Endodermal cell (in vitro differentiated cells): ENCODE results near the gene GARNL3. TPM values are rescaled to one million over a fixed set of nuclear protein-coding genes. Genes with fewer than 3 reads are reported as not detected.
A peak's percentile ranks its signal among the peaks of the same experiment; 100 is the strongest.

Experiments
- DNase-seq: peaks from one replicate; pipeline ENCODE4 v3.0.0-alpha.2; 2017
- H3K27ac ChIP-seq: 2 replicates; pipeline ENCODE4 v1.5.1; 2013; ENCODE audit warnings: mild to moderate bottlenecking, low read depth, low read length, moderate library complexity
- H3K27me3 ChIP-seq: 2 replicates; pipeline ENCODE4 v1.6.1; 2013; ENCODE audit warnings: mild to moderate bottlenecking, low read length, moderate library complexity; ENCODE audit not compliant: insufficient read depth, control insufficient read depth, poor library complexity, severe bottlenecking
- H3K36me3 ChIP-seq: 2 replicates; pipeline ENCODE4 v1.7.0; 2013; ENCODE audit warnings: mild to moderate bottlenecking, low read length, moderate library complexity; ENCODE audit not compliant: control insufficient read depth, insufficient read depth
- H3K4me1 ChIP-seq: one replicate; pipeline ENCODE4 v1.7.0; 2013; ENCODE audit warnings: low read length; ENCODE audit not compliant: control insufficient read depth, insufficient read depth
- H3K4me3 ChIP-seq: 2 replicates; pipeline ENCODE4 v1.5.1; 2013; ENCODE audit warnings: mild to moderate bottlenecking, low read length, moderate library complexity
- H3K9ac ChIP-seq: 2 replicates; pipeline ENCODE4 v1.6.1; 2013; ENCODE audit warnings: mild to moderate bottlenecking, low read length, moderate library complexity; ENCODE audit not compliant: poor library complexity, severe bottlenecking; ENCODE audit errors: extremely low read depth
- H3K9me3 ChIP-seq: 2 replicates; pipeline ENCODE4 v1.6.1; 2013; ENCODE audit warnings: mild to moderate bottlenecking, low read length, moderate library complexity; ENCODE audit not compliant: control insufficient read depth
- H3K27ac Mint-ChIP-seq: 2 replicates; pipeline ENCODE4 v1.8.0; 2020; ENCODE audit warnings: mixed read lengths
- H3K27me3 Mint-ChIP-seq: 2 replicates; pipeline ENCODE4 v1.8.0; 2021; ENCODE audit warnings: mild to moderate bottlenecking, mixed read lengths; ENCODE audit not compliant: insufficient read depth
- H3K36me3 Mint-ChIP-seq: 2 replicates; pipeline ENCODE4 v1.8.0; 2020; ENCODE audit warnings: low read depth, mixed read lengths
- H3K4me1 Mint-ChIP-seq: 2 replicates; pipeline ENCODE4 v1.8.0; 2020; ENCODE audit warnings: mixed read lengths
- H3K4me3 Mint-ChIP-seq: 2 replicates; pipeline ENCODE4 v1.8.0; 2020; ENCODE audit warnings: mild to moderate bottlenecking, moderate library complexity, mixed read lengths
- H3K9me3 Mint-ChIP-seq: 2 replicates; pipeline ENCODE4 v1.8.0; 2020; ENCODE audit warnings: mild to moderate bottlenecking, mixed read lengths
- CTCF ChIP-seq: fragments of 200-600 bp; sonication (generic); conservative IDR thresholded peaks from 2 replicates; pipeline ENCODE4 v1.5.0; 2021; ENCODE audit warnings: antibody characterized with exemption, mild to moderate bottlenecking
- WGBS, 2 experiments: methylation state at CpG; one replicate each; pipeline versions ENCODE4 v1.1.5 to v1.1.7; 2013; ENCODE audit warnings: missing lambda C conversion rate in 2 of 2, mixed read lengths in 1 of 2; ENCODE audit not compliant: insufficient coverage in 1 of 2, insufficient read length in 1 of 2; 5-methylcytosine and 5-hydroxymethylcytosine counted together
- total RNA-seq, 2 donors: library from RNA; stranded (reverse); fragmentation: NEBNext Ultra II Directional in 1 of 2; extraction: Animal tissue kit (Norgen Biotek cat#: 25700) in 1 of 2; gene quantifications; 2 replicates in 1 of 2; 3 replicates in 1 of 2; pipeline ENCODE4 v1.2.1, GENCODE V29; 2021

GARNL3 gene
- total RNA-seq, 2 donors from 2014 or later = 7.2 to 12.8 TPM

GRCh38 chr9:127396808-127397645 lies 132.5 kb downstream of the GARNL3 start, which contains the start of gene SLC2A8:
Gene SLC2A8 (plus strand): TSS chr9:127397169. CDS start chr9:127397231, 62 bp downstream.
- Histone ChIP-seq H3K9ac (peak within 1 kb of the TSS; percentile 32), H3K4me3 (peak within 1 kb of the TSS; percentile 81), H3K36me3 (peaks cover 18% of the 10 kb centered on the region), H3K4me1 (peaks cover 18% of the 10 kb centered on the region), H3K27me3 (no peaks in the 10 kb centered on the region), H3K9me3 (no peaks in the 10 kb centered on the region), H3K27ac (peak within 1 kb of the TSS; percentile 71)
- Mint-ChIP-seq H3K27me3 (peaks cover 5% of the 10 kb centered on the region), H3K4me1 (peaks cover 38% of the 10 kb centered on the region), H3K36me3 (peaks cover 6% of the 10 kb centered on the region), H3K27ac (peak within 1 kb of the TSS; percentile 98), H3K9me3 (no peaks in the 10 kb centered on the region), H3K4me3 (peak within 1 kb of the TSS; percentile 70)
- DNase-seq = peak; percentile 100
- peak; percentile 59 for TF ChIP-seq CTCF
- WGBS, 2 experiments = 0% methylated on average over 42 to 87 of the region's 87 CpGs

DNA sequence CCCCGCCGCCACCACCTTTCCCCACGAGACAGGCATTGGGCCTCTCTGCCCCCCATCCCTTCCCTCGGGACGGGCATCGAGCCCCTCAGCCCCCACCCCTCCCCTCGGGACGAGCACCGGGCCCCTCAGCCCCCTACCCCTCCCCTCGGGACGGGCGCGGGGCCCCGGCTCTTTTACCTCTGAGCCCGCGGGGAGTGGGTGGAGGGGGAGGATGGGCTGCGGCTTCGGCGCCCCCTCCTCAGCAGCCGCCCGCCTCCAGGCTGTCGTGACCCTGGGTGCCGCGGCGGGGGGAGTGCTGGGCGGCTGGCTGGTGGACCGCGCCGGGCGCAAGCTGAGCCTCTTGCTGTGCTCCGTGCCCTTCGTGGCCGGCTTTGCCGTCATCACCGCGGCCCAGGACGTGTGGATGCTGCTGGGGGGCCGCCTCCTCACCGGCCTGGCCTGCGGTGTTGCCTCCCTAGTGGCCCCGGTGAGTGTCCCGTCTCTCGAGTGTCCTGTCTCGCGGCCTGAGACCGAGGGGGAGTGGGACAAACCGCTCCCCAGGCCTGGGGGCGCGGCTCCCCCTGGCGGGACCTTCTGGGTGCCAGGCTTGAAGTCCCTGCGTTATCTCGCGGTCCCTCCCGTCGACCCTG lies 133.2 kb downstream of the GARNL3 start:
- H3K36me3 Mint-ChIP-seq = peaks cover 6% of the 10 kb centered on the region
- H3K27ac ChIP-seq = no peak overlapping the region
- H3K4me1 Mint-ChIP-seq = peaks cover 31% of the 10 kb centered on the region
- H3K9me3 ChIP-seq = no peaks in the 10 kb centered on the region
- H3K36me3 ChIP-seq = peaks cover 22% of the 10 kb centered on the region
- H3K4me1 ChIP-seq = peaks cover 12% of the 10 kb centered on the region
- H3K27ac Mint-ChIP-seq = peak overlapping the region; percentile 44
- no peaks in the 10 kb centered on the region for H3K9me3 Mint-ChIP-seq
- peak overlapping the region; percentile 32 for H3K9ac ChIP-seq
- DNase-seq = peak; percentile 78
- H3K4me3 ChIP-seq = peak overlapping the region; percentile 81
- no peaks in the 10 kb centered on the region for H3K27me3 ChIP-seq
- peak; percentile 67 for TF ChIP-seq CTCF
- WGBS, 2 experiments = 1 to 2% methylated on average over 14 to 43 of the region's 55 CpGs
- H3K27me3 Mint-ChIP-seq = peaks cover 5% of the 10 kb centered on the region
- peak overlapping the region; percentile 70 for H3K4me3 Mint-ChIP-seq

DNA sequence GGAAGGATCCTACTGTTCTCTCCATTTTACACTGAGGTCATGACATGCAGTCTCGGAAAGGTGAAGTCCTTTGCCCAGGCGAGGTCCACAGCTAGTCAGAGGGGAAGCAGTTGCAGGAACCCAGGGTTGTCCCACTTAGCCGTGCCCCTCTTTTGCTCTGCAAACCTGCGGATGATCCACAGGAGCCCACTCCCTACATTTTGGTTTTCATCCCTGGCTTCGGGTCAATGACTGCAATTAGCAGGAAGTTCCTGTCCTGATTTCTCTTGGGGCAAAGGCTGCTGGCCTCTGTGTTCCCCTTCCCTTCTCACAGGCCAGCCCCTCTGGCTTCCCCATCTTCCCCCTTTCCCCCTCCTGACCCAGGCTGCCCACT lies 133.7 kb downstream of the GARNL3 start:
- H3K36me3 ChIP-seq = peaks cover 22% of the 10 kb centered on the region

More for the DNA sequence above, 133.7 kb downstream of the GARNL3 start:
- peak overlapping the region; percentile 81 for H3K4me3 ChIP-seq
- Mint-ChIP-seq H3K4me1 (peaks cover 26% of the 10 kb centered on the region), H3K27me3 (peaks cover 5% of the 10 kb centered on the region), H3K36me3 (peaks cover 6% of the 10 kb centered on the region), H3K27ac (peak overlapping the region; percentile 44), H3K4me3 (peak overlapping the region; percentile 70), H3K9me3 (no peaks in the 10 kb centered on the region)
- DNase-seq = no peak
- no peak for TF ChIP-seq CTCF
- no peaks in the 10 kb centered on the region for H3K9me3 ChIP-seq
- no peak overlapping the region for H3K27ac ChIP-seq
- H3K27me3 ChIP-seq = no peaks in the 10 kb centered on the region
- 57 to 68% methylated on average over 4 to 5 of the region's 5 CpGs for WGBS, 2 experiments
- H3K9ac ChIP-seq = peak overlapping the region; percentile 32
- peaks cover 9% of the 10 kb centered on the region for H3K4me1 ChIP-seq
